ENCODE results near the gene FAF1. TPM values are rescaled to one million over a fixed set of nuclear protein-coding genes. Genes with fewer than 3 reads are reported as not detected.

FAF1 gene
- total RNA-seq, 1 experiment from 2014 or later, result 73.2 TPM

- TF ChIP-seq TCF7L2 (IDR thresholded peaks at IDR 0.05; ENCODE audit: borderline replicate concordance, extremely low read depth, insufficient read depth, insufficient read length), result no peak
- TF ChIP-seq CEBPB (IDR thresholded peaks at IDR 0.05; ENCODE audit: low read depth), result no peak
- TF ChIP-seq RAD21 (IDR thresholded peaks at IDR 0.05; ENCODE audit: low read depth), result no peak
- TF ChIP-seq YY1 (IDR thresholded peaks at IDR 0.05; ENCODE audit: extremely low read depth, insufficient replicate concordance, low read depth, low read length), result no peak
- no peak for TF ChIP-seq JUND (IDR thresholded peaks at IDR 0.05)
- TF ChIP-seq EZH2phosphoT487 (IDR thresholded peaks at IDR 0.05; ENCODE audit: borderline replicate concordance), result no peak
- TF ChIP-seq EGR1 (IDR thresholded peaks at IDR 0.05; ENCODE audit: low read depth), result no peak
- TF ChIP-seq ZFX (IDR thresholded peaks at IDR 0.05), result no peak
- TF ChIP-seq CTCF (IDR thresholded peaks at IDR 0.05 in 2 of 3, conservative IDR thresholded peaks at IDR 0.05 in 1 of 3; ENCODE audit: borderline replicate concordance in 1 of 3, insufficient read depth in 1 of 3, low read depth in 2 of 3, low read length in 2 of 3), result no peak
- ATAC-seq (no peak), DNase-seq (ENCODE audit: low read depth, low spot score) (no peak)
- H3K4me1 ChIP-seq (ENCODE audit: control insufficient read depth in 1 of 2, insufficient read depth in 2 of 2, low read length in 2 of 2), result no peaks in the 10 kb centered on the region
- no peaks in the 10 kb centered on the region for H3K27me3 ChIP-seq (ENCODE audit: insufficient read depth, low read length)
- intact Hi-C loops (cut with micrococcal nuclease), result no loop called here
- ChIA-PET RAD21 (ENCODE audit: low non-redundant PET in 1 of 2, low total read pairs in 2 of 2, uncharacterized antibody in 2 of 2, unreplicated experiment in 2 of 2) (interaction anchor here in 1 of 2 experiments (0.6 kb wide), 1 partner anchor 56 kb away, joined by 4 read pairs; no protein-coding TSS in a partner anchor), CTCF (no interaction called here), POLR2A (interaction anchor here (0.7 kb wide), 1 partner anchor 1158 kb away, joined by 3 read pairs; no protein-coding TSS in a partner anchor)
- no peak overlapping the region for H3K27ac ChIP-seq (ENCODE audit: low read depth, low read length)
- no peak overlapping the region for H2AFZ ChIP-seq (ENCODE audit: low read depth, low read length, poor library complexity, severe bottlenecking)
- H3K79me2 ChIP-seq (ENCODE audit: insufficient read depth, low read length), result no peaks in the 10 kb centered on the region
- no peaks in the 10 kb centered on the region for H4K20me1 ChIP-seq (ENCODE audit: insufficient read depth)
- no peaks in the 10 kb centered on the region for H3K9me2 ChIP-seq (ENCODE audit: insufficient read depth)
- H3K36me3 ChIP-seq (ENCODE audit: control insufficient read depth in 1 of 2, insufficient read depth in 2 of 2, low read length in 2 of 2), result no peaks in the 10 kb centered on the region
- BruUV-seq (replicated peaks), result no TSS peak
- H3K4me2 ChIP-seq (ENCODE audit: low read length), result no peak overlapping the region
- H3K4me3 ChIP-seq (replicated peaks in 1 of 2; ENCODE audit: low read depth in 1 of 2, low read length in 2 of 2), result no peak overlapping the region
- H3K9ac ChIP-seq (ENCODE audit: low read length), result no peak overlapping the region
- no peaks in the 10 kb centered on the region for H3K9me3 ChIP-seq (ENCODE audit: control insufficient read depth in 1 of 2, insufficient read depth in 1 of 2, low read depth in 1 of 2, low read length in 2 of 2)
These were observed 36.0 kb upstream of the FAF1 start for GRCh38 chr1:50996083-50996482.
